Neural progenitor cell (in vitro differentiated cells): ENCODE measurements around the gene ANXA11.

Experiments
- EZH2phosphoT487 ChIP-seq: fragments of 200-600 bp; sonication (generic); IDR thresholded peaks from 2 replicates; pipeline ENCODE4 v1.6.1; 2017; ENCODE audit warnings: antibody characterized with exemption
- TF ChIP-seq, protein P1 (sequence below): fragments of 200-600 bp; sonication (generic); IDR thresholded peaks from 2 replicates; pipeline ENCODE4 v1.5.1; 2017; ENCODE audit warnings: antibody characterized with exemption, mild to moderate bottlenecking

GRCh38 chr10:80188713-80189112 lies 16.6 kb downstream of the ANXA11 start:
- TF ChIP-seq, protein P1, sequence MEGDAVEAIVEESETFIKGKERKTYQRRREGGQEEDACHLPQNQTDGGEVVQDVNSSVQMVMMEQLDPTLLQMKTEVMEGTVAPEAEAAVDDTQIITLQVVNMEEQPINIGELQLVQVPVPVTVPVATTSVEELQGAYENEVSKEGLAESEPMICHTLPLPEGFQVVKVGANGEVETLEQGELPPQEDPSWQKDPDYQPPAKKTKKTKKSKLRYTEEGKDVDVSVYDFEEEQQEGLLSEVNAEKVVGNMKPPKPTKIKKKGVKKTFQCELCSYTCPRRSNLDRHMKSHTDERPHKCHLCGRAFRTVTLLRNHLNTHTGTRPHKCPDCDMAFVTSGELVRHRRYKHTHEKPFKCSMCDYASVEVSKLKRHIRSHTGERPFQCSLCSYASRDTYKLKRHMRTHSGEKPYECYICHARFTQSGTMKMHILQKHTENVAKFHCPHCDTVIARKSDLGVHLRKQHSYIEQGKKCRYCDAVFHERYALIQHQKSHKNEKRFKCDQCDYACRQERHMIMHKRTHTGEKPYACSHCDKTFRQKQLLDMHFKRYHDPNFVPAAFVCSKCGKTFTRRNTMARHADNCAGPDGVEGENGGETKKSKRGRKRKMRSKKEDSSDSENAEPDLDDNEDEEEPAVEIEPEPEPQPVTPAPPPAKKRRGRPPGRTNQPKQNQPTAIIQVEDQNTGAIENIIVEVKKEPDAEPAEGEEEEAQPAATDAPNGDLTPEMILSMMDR, result no peak
- TF ChIP-seq EZH2phosphoT487, result no peak
